Natural killer cell treated with Interleukin-12 subunit alpha and Interleukin-12 subunit beta and Interleukin-15 and Interleukin-18, amount 100 ng/mL, for 72 hours (primary cell): ENCODE data around the gene GMDS. TPM values are rescaled to one million over a fixed set of nuclear protein-coding genes. Genes with fewer than 3 reads are reported as not detected.

ENCODE experiments used
- ATAC-seq, 2 donors: fragments of 150-1000 bp; cut with Tn5 transposase in 1 of 2; sonication (Bioruptor Pico), chemical (Tn5 transposase) in 1 of 2; 2 replicates each; pipeline ENCODE4 v1.10.0; 2021
- DNase-seq: peaks from one replicate; pipeline ENCODE4 v3.0.0; 2022; ENCODE audit warnings: low spot score
- H3K27ac Mint-ChIP-seq, 2 donors: 1 replicate in 1 of 2; 2 replicates in 1 of 2; pipeline ENCODE4 v1.8.0; 2022; ENCODE audit warnings: mixed read lengths in 2 of 2, mild to moderate bottlenecking in 1 of 2, moderate library complexity in 1 of 2
- H3K27me3 Mint-ChIP-seq, 2 donors: 1 replicate in 1 of 2; 2 replicates in 1 of 2; pipeline ENCODE4 v1.8.0; 2022; ENCODE audit warnings: mixed read lengths in 2 of 2
- H3K36me3 Mint-ChIP-seq: one replicate; pipeline ENCODE4 v1.8.0; 2022; ENCODE audit warnings: mixed read lengths
- H3K4me1 Mint-ChIP-seq, 2 donors: 1 replicate in 1 of 2; 2 replicates in 1 of 2; pipeline ENCODE4 v1.8.0; 2022; ENCODE audit warnings: low read depth in 2 of 2, mixed read lengths in 2 of 2, mild to moderate bottlenecking in 1 of 2
- H3K4me3 Mint-ChIP-seq: one replicate; pipeline ENCODE4 v1.8.0; 2022; ENCODE audit warnings: mixed read lengths
- H3K9me3 Mint-ChIP-seq: 2 replicates; pipeline ENCODE4 v1.8.0; 2022; ENCODE audit warnings: mixed read lengths
- total RNA-seq, 2 donors: library from RNA; stranded (reverse); gene quantifications; one replicate each; pipeline ENCODE4 v1.2.3, GENCODE V29; 2022

Gene GMDS
- total RNA-seq, 2 donors from 2014 or later = 23.7 to 39.4 TPM

- no peaks in the 10 kb centered on the region for H3K36me3 Mint-ChIP-seq
- no peak overlapping the region for H3K4me3 Mint-ChIP-seq
- no peak for DNase-seq
- no peaks in the 10 kb centered on the region for H3K27me3 Mint-ChIP-seq
- peaks cover 0 to 4% of the 10 kb centered on the region in 2 donors for H3K4me1 Mint-ChIP-seq
- H3K9me3 Mint-ChIP-seq = no peaks in the 10 kb centered on the region
- ATAC-seq = no peak
- no peak overlapping the region for H3K27ac Mint-ChIP-seq
Observed at GRCh38 chr6:1873781-1874180, 371.6 kb downstream of the GMDS start.

- H3K36me3 Mint-ChIP-seq = no peaks in the 10 kb centered on the region
- H3K9me3 Mint-ChIP-seq = no peaks in the 10 kb centered on the region
- no peak for ATAC-seq
Observed at GRCh38 chr6:1872649-1873131, 372.7 kb downstream of the GMDS start.

DNA sequence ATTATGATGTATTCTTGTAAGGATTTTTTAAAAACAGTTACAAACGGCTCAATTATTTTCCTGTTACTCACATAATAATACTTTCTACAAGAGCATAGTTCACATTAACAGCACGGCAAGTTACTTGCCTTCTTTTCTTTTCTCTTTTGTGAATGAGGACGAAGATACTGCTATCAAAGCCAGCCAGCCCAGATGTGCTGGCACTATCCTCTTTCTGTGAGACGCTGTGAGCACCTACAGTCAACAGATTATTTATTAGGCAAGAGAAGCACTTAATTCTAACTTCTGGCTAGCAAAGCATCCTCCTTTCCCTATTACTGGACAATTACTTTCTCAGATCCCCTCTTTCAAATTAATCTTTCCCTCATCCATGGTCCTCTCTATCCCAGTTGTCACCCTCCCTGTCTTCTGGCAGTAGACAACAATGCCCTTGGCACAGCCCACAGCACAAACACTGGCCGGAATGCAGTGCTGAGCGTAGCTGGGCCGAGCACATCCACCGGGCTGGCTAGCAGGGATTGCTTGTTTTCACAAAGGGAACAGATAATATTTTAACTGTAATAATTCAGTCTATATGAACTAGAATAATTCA, 373.6 kb downstream of the GMDS start:
- H3K4me3 Mint-ChIP-seq = no peak overlapping the region
- no peak overlapping the region for H3K27ac Mint-ChIP-seq
- ATAC-seq = no peak
- no peaks in the 10 kb centered on the region for H3K9me3 Mint-ChIP-seq
- H3K27me3 Mint-ChIP-seq = no peaks in the 10 kb centered on the region
- no peak for DNase-seq
- no peaks in the 10 kb centered on the region for H3K36me3 Mint-ChIP-seq
- H3K4me1 Mint-ChIP-seq = peaks cover 0 to 4% of the 10 kb centered on the region in 2 donors

More at GRCh38 chr6:1872649-1873131, 372.7 kb downstream of the GMDS start:
- Mint-ChIP-seq H3K27me3 (no peaks in the 10 kb centered on the region), H3K27ac (no peak overlapping the region), H3K4me3 (no peak overlapping the region), H3K4me1 (peaks cover 0 to 4% of the 10 kb centered on the region in 2 donors)
- DNase-seq = no peak

- H3K27ac Mint-ChIP-seq = no peak overlapping the region
- no peak for DNase-seq
- no peaks in the 10 kb centered on the region for H3K36me3 Mint-ChIP-seq
- peaks cover 0 to 4% of the 10 kb centered on the region in 2 donors for H3K4me1 Mint-ChIP-seq
- no peaks in the 10 kb centered on the region for H3K9me3 Mint-ChIP-seq
- H3K27me3 Mint-ChIP-seq = no peaks in the 10 kb centered on the region
- ATAC-seq = no peak
- no peak overlapping the region for H3K4me3 Mint-ChIP-seq
Observed at GRCh38 chr6:1870932-1871331, 374.5 kb downstream of the GMDS start.

GRCh38 chr6:1870251-1870650, 375.2 kb downstream of the GMDS start:
- Mint-ChIP-seq H3K27me3 (no peaks in the 10 kb centered on the region), H3K27ac (no peak overlapping the region), H3K4me1 (peaks cover 0 to 4% of the 10 kb centered on the region in 2 donors), H3K9me3 (no peaks in the 10 kb centered on the region), H3K36me3 (no peaks in the 10 kb centered on the region), H3K4me3 (no peak overlapping the region)
- ATAC-seq (no peak), DNase-seq (no peak)

DNA sequence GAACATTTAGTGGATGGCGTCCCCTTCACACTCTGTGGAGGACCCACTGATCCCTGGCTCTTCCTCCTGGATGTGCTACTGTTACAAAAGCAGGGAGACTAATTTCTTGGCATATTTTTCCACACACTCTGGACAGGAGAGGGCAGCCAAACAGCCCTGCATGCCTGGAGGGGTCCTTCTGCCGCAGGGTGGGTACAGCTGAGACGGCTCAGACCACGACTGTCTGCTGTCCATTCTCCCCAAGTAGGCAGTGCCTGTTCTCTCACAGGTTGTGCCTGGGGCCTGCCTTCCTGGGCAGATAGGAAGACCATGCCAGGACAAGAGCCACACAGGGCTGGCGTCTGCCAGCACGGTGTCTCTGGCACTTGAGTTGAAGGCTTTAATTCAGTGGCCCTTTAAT, 375.6 kb downstream of the GMDS start:
- H3K36me3 Mint-ChIP-seq = no peaks in the 10 kb centered on the region
- no peak for DNase-seq
- peak in 1 of 2 donors; percentile 38 for ATAC-seq
- H3K27ac Mint-ChIP-seq = no peak overlapping the region
- no peak overlapping the region for H3K4me3 Mint-ChIP-seq
- no peaks in the 10 kb centered on the region for H3K27me3 Mint-ChIP-seq
- H3K9me3 Mint-ChIP-seq = no peaks in the 10 kb centered on the region
- peaks cover 0 to 4% of the 10 kb centered on the region in 2 donors for H3K4me1 Mint-ChIP-seq

GRCh38 chr6:1869308-1869707, 376.1 kb downstream of the GMDS start:
- ATAC-seq (no peak), DNase-seq (no peak)
- Mint-ChIP-seq H3K36me3 (no peaks in the 10 kb centered on the region), H3K27me3 (no peaks in the 10 kb centered on the region), H3K4me1 (peaks cover 0 to 4% of the 10 kb centered on the region in 2 donors), H3K4me3 (no peak overlapping the region), H3K27ac (no peak overlapping the region), H3K9me3 (no peaks in the 10 kb centered on the region)

DNA sequence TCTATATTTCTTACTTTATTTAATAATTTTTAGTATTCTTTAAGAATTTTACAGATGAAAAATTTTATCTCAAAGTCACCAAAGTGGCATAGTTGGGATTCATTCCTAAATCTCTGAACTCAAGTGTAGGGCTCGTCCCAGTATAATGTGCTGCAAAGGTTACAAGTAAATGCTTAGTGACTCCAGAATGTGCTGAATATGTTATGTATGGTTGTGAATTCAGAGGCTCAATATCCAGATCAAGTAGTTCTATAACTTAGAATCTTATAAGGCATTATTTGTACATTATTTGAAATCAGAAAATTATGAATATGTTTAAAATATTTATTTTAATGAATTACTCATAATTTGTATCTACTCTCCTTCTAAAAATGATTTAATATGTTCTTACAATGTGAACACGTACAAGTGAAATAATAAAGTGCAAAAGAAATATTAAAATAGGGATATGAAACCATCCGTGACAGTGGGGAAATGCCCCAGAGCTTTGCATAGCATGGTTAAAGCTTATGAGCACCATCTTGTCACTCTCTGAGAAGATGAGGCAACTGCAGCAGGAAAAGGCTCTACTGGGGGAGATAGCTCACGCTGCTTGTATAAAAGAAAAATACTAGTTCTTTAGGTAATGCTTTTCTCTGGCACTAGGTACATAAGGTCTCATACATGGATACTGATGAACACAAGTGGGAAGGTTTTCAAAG, 376.7 kb downstream of the GMDS start:
- Mint-ChIP-seq H3K27me3 (no peaks in the 10 kb centered on the region), H3K4me1 (peaks cover 0 to 4% of the 10 kb centered on the region in 2 donors), H3K4me3 (no peak overlapping the region), H3K9me3 (no peaks in the 10 kb centered on the region), H3K36me3 (no peaks in the 10 kb centered on the region), H3K27ac (no peak overlapping the region)
- DNase-seq (no peak), ATAC-seq (no peak)

- no peak overlapping the region for H3K27ac Mint-ChIP-seq
- peaks cover 0 to 4% of the 10 kb centered on the region in 2 donors for H3K4me1 Mint-ChIP-seq
- H3K36me3 Mint-ChIP-seq = no peaks in the 10 kb centered on the region
- no peak overlapping the region for H3K4me3 Mint-ChIP-seq
- H3K9me3 Mint-ChIP-seq = no peaks in the 10 kb centered on the region
- H3K27me3 Mint-ChIP-seq = no peaks in the 10 kb centered on the region
- no peak for DNase-seq
- ATAC-seq = no peak
Observed at GRCh38 chr6:1867197-1867596, 378.2 kb downstream of the GMDS start.

DNA sequence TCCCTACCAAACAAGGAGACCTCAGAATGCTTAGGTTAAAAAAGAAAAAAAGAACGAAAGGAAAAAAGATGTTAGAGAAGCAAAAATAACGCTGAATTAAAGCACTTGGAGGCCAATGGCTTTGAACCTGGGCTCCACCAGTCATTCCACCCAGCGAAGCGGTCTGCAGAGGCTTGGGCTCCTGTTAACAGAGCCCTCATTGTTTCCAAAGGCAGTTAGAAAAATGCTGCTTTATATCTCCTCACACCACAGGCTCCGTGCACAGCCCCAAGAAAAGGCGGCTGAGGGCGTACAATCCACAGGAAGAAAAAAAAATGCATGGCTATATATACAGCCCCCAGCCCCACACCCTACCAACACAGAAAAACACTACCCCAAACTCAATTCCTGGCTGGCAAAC, 379.8 kb downstream of the GMDS start:
- no peak for DNase-seq
- Mint-ChIP-seq H3K9me3 (no peaks in the 10 kb centered on the region), H3K36me3 (no peaks in the 10 kb centered on the region), H3K4me3 (no peak overlapping the region), H3K27me3 (no peaks in the 10 kb centered on the region), H3K27ac (no peak overlapping the region), H3K4me1 (peaks cover 0 to 4% of the 10 kb centered on the region in 2 donors)
- ATAC-seq = no peak

DNA sequence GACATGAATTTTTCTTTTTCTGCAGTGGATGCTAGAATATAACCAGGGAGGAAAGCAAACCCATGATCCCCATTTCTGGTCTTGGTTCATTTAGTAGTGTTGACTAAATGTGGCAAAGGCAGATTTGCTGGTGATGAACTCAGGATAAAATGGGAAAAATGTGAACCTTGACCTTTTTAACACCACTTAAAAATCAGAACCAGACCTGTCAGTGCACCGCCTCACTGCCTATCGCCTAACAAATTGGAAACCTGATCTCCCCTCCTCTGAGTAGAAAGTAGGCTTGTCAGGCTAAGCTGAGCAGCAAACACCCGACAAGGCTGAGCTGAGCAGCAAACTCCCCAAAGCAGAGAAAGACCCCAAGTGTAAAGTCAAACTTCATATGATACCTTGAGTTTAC, 380.9 kb downstream of the GMDS start:
- Mint-ChIP-seq H3K27me3 (no peaks in the 10 kb centered on the region), H3K4me3 (no peak overlapping the region), H3K9me3 (no peaks in the 10 kb centered on the region), H3K27ac (no peak overlapping the region), H3K36me3 (no peaks in the 10 kb centered on the region), H3K4me1 (no peaks in the 10 kb centered on the region)
- DNase-seq (no peak), ATAC-seq (no peak)

DNA sequence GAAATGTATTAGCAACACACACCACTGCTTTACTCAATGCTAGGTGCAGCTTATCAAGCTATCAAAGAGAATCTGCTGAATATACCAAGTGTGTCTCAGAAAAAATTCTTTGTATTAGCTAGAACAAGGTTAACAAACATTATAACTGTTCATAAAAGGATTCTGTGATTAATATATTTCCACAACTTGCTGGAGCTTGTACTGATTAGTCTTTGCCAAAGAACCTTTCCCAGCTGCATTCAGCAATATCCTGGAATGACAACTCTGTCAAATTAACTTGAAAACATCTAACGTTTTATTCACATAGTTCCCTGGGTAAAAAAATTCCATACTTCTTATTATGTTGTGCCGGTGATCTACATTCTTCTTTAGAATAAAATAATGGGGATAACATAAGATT, 383.0 kb downstream of the GMDS start:
- Mint-ChIP-seq H3K27me3 (no peaks in the 10 kb centered on the region), H3K4me3 (no peak overlapping the region), H3K27ac (no peak overlapping the region), H3K4me1 (no peaks in the 10 kb centered on the region), H3K36me3 (no peaks in the 10 kb centered on the region), H3K9me3 (no peaks in the 10 kb centered on the region)
- no peak for DNase-seq
- ATAC-seq = no peak

DNA sequence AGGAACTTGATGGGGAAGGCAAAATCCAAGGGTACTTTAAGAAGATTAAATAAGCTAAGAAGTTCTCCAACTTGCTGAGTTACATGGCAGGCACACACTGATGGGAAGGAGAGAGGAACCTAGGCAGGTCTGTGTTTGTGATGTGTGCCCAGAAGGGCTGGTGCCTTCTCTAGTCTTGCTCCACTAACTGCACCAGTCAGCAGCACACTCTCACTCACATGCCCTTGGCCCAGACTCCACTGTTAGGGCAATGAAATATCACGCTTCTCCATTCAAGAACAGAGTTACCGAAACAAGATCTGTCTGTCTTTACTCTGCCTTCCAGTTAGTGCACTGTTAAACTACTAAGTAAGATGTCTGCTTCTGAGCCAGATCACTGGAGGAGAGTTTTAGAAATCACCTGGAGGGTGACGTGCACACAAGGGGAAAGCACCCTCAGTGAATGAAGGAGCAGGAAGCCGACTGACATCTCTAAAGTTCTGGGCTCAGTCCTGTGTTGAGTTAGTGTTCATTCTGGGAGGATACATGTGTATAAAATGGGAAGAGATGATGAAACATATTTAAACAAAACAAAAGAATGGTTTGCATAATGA, 384.6 kb downstream of the GMDS start:
- Mint-ChIP-seq H3K4me3 (no peak overlapping the region), H3K4me1 (no peaks in the 10 kb centered on the region), H3K9me3 (no peaks in the 10 kb centered on the region), H3K27ac (no peak overlapping the region), H3K27me3 (no peaks in the 10 kb centered on the region), H3K36me3 (no peaks in the 10 kb centered on the region)
- DNase-seq (no peak), ATAC-seq (no peak)

DNA sequence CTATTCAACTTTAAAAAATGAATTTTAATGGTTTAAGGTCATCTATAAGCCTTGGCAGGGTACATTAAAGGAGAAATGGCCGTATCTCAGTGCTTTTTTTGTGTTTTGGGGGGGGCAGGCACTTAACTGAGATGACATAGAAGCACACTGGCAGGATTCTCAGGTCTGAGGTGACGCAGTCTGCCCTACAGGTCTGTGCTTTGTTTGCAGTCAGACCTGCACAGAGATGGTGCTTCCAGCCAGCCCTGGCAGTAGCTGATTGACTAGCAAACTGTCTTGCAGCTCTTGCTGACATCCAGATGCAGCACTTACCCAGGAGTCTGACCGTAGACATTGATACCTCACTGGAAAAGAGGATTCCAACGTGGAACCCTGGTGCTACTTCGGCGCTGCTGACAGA, 386.5 kb downstream of the GMDS start:
- Mint-ChIP-seq H3K4me3 (no peak overlapping the region), H3K36me3 (no peaks in the 10 kb centered on the region), H3K27me3 (no peaks in the 10 kb centered on the region), H3K4me1 (no peaks in the 10 kb centered on the region), H3K9me3 (no peaks in the 10 kb centered on the region), H3K27ac (no peak overlapping the region)
- ATAC-seq (no peak), DNase-seq (no peak)
